Ramos (cell line): ENCODE data around the gene PTPRN2.

Experiments
- in situ Hi-C: fragments of 300-500 bp; cut with MboI; formaldehyde crosslinking; loops from one replicate; pipeline ENCODE4 v1.14.3; 2022; ENCODE audit warnings: low sequenced_read_pairs; ENCODE audit not compliant: unreplicated experiment

PTPRN2 gene

GRCh38 chr7:158024881-158025280 is 562.7 kb downstream of the PTPRN2 start:
- in situ Hi-C loops = no loop called here

DNA sequence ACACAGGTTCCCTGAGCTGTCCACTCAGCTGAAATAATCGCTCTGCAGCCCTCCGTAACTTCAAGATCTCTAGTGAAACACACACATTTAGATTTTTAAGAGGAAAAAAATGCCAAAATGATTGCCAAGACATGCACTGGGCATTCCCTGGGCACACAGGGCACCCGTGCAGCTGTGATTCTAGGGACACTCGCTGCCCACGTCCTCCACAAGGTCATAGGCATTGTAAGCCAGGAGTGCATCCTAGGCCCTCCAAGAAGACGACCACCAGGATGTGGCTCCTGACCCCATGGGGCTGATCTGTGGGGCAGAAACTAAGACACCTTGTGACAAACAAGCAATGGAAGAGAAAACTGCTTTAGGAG is 563.3 kb downstream of the PTPRN2 start:
- in situ Hi-C loops = no loop called here

DNA sequence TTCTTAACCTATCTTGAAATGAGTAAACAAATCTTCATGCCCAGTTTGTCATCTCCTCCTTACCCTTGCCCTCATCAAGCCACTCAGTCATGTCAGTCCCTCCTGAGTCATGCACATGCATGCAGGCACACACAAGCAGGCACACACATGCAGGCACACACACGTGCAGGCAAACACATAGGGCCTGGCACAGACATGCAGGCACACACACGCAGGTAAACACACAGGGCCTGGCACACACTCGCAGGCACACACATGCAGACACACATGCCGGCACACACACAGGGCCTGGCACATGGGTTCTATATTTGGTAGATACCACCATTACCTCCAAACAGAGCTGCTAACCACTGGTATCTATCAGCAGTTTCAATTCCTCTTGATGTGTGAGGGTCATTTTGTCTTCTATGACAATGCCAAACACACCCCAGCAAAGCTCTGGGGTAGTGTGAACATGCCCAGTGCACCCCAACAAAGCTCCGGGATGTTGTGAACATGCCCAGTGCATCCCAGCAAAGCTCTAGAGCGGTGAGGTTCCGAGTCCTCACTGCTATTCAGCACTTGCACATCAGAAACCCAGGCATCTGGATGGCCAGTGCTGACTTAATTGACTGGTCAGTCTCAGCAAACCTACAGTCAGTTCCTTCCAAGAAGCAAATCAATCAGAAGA is 563.8 kb downstream of the PTPRN2 start:
- in situ Hi-C loops = no loop called here

DNA sequence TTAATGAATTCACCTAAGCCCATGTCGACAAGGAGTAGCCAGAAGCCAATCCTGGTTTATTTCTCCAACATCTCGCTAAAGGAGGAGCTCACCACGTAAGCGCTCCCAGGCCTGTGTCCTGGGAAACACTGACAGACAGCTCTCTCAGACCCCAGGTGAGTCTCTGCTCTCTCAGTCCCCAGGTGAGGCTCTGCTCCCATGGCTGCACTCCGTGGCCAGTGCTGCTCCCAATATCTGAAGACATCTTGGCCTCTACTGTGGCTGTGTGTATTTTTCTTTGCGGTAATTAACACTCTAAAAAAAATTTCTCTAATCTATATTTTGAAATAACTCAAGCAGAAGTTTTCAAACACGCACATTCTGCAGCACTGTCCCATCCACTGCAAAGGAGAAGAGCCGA is 564.5 kb downstream of the PTPRN2 start:
- in situ Hi-C loops = no loop called here

- in situ Hi-C loops = no loop called here
Measured at GRCh38 chr7:158022601-158023000, 565.0 kb downstream of the PTPRN2 start.

DNA sequence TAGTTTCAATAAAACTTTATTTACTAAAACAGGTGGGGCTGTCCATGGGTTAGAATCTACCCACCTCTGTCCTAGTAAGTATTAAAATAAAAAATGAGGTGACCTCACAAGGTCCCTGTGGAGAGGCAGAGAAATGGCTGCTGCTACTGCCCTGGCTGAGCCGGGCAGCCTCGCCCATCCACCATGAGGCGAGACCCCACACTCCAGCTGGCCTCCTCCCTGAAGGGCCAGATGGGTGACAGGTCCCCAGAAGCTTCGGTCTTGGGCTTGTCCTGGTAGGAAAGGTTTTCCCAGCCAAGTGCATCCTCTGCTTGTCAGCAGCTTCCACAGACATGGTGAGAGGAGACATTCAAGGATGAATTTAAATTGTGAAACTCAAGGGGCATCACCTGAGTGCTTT is 565.8 kb downstream of the PTPRN2 start:
- in situ Hi-C loops = no loop called here

GRCh38 chr7:158020706-158021095 is 566.9 kb downstream of the PTPRN2 start:
- in situ Hi-C loops = no loop called here

DNA sequence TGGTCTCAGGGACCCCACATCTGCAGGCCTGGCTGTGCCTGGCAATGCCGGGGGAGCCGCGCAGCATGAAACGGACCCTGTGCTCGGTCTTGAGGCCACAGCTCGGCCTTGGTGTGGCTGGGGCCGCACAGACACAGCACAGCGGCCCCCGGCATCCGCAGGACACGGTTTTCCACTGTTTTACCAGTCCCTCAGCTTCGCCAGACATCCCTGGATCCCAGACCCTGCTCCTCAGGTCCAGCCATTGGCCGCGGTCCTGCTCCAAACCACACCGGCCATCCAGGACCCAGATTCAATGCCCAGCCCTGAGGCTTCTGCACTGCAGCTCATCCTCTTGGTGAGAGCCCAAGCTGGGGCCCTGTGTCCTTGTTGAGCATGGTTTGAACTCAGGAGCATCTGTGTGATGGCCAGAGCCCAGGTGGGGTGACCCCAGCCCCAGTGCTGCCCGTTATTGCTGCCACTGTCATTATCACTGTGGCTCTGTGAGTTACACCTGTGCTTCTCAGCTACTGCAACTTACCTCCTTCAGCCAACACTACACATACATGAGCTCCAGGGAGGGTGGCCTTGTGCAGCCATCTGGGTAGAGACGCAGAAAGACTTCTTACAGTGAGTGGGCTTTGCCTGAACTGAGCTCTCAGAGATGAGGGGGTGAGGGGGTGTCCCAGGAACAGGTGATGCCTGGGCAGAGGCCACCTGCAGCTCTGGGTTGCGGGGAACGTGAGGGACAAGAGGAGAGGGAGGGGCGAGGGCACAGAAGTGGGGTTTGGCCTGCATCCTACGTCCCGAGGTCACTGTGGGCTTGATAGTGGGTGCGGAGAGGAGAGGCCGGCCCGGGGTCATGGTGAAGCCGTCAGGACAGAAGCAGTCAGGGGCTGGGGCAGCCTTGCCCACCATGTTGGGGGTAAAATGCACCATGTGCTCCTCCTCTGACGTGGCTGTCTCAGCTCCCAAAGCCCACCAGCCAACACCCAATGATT is 567.6 kb downstream of the PTPRN2 start:
- in situ Hi-C loops = no loop called here

GRCh38 chr7:158018971-158019645 is 568.5 kb downstream of the PTPRN2 start:
- in situ Hi-C loops = no loop called here

- in situ Hi-C loops = no loop called here
Measured at GRCh38 chr7:158018098-158018762, 569.4 kb downstream of the PTPRN2 start.

DNA sequence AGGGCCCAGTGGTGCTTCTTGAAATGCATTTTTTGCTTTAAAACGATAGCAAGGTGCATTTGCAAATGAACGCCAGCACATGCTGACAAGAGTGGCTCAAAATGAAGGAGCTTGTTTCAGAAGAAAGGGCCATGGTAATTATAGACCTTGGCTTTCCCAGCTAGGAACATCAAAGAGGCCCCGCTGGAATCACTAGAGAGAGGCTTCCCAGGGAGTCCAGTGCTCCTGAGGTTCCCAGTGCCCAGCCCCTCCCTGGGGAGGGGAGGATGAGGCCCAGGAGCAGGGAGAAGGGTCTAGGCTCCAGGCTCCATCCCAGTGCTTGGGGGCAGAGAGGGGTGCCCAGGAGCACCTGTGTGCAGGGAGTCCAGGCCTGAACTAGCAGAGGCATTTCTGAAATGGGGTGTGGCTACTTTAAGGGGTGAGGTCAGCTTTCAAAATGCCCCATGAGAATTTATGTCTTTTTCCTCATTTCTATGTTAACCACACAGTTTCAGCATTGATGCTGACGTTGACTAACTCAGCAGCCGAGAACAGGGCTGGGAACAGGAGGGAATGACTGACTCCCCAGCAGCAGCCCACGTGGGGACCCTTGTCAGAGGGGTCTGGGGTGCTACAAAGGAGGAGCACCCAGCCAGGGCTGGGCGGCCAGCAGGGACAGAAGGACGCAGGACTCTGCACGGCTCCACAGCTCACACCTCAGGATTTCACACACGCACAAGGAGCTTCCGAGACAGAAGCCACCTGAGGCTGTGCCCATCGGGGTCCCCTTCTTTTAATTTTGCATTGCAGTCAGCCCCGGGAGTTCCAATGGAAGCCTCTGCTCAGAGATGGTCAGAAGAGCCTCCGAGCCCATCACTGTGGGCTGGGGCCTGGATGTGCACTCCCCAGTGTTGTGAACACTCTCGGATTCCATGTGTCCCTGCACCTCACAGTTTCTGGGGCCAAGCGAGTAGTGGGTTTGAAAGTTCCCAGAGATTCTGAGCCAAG is 570.2 kb downstream of the PTPRN2 start:
- in situ Hi-C loops = no loop called here

DNA sequence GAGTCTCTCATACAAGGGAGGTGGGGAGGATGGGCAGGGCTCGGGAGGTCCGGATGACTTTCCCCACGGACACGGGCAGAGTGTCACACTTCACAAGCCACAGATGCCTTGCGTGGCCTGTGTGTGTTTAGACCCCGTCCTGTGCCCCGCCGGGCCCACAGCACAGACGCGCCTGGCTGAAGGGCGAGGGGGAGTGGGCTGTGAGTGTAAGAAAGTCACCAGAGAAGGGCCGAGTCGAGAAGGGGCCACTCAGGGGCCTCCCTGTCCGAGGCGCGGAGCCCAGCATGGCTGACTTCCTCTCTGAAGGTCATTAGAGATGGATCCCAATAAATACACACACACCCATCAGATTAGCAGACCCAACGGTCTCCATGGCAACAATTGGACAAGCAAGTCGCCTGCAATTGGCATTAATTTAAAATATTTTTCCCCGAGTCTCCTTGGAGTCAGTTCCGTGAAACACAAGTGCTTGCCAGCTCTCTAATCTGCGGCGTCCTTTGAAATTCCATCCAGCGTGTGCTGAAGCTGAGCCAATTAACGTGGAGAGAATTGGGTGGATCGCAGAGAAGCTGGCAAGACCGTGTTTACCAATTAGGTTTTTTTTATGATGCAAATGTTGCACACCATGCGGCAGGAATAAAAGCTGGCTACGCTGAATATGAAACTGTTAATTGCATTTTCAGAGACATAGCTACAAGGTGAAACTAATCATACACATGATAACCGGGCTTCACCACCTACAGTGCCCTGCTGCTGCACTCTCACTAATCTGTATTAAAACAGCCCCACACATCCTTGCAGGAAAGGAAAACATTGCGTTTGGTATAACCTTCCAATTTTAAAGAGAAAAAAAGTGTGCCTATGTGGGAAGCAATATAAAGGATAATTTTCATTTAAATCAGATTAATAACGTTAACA is 571.2 kb downstream of the PTPRN2 start:
- in situ Hi-C loops = no loop called here

GRCh38 chr7:158015403-158016179 is 572.0 kb downstream of the PTPRN2 start:
- in situ Hi-C loops = no loop called here

DNA sequence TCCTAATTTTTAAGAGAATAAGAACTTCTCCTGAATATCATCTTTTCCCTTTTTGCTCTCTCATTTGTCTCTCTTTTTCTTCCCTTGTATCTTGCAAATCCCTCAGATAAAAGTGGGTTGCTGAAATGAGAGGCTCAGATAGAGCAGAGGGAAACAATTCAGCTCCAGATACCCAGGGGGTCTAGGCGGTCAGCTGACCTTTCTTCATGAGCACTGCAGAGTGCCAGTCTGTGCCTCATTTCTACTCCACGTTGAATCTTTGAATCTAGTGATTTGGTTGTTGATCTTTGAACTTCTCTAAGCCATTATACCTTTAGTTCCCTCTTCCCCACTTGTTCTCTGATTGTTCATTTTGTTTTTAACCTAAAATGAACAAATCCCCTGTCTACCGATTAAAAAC is 572.6 kb downstream of the PTPRN2 start:
- in situ Hi-C loops = no loop called here

DNA sequence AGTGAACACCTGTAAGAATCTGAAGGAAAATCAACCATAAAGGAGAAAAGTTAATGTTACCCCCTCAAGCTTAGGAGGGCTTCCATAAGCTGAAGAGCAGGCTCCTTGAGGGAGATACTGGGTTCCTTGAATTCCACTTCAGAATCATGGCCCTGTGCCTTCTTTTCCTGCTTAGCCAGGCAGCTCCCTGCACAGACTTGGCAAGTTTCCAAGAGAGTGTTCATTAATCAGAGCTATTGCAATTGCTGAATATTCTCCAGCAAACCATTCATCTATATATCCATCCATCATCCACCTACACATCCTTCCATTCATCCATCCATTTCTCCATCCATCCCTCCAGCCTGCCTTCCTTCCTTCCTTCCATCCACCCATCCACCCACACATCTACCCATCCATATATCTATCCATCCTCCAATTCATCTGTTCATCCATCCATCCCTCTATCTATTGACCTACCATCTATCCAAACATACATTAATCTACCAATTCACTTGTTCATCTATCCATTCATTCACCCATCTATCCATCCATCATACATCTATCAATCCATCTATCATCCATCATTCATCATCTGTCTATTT is 574.4 kb downstream of the PTPRN2 start:
- in situ Hi-C loops = no loop called here

- in situ Hi-C loops = no loop called here
Measured at GRCh38 chr7:158011941-158012340, 575.7 kb downstream of the PTPRN2 start.

DNA sequence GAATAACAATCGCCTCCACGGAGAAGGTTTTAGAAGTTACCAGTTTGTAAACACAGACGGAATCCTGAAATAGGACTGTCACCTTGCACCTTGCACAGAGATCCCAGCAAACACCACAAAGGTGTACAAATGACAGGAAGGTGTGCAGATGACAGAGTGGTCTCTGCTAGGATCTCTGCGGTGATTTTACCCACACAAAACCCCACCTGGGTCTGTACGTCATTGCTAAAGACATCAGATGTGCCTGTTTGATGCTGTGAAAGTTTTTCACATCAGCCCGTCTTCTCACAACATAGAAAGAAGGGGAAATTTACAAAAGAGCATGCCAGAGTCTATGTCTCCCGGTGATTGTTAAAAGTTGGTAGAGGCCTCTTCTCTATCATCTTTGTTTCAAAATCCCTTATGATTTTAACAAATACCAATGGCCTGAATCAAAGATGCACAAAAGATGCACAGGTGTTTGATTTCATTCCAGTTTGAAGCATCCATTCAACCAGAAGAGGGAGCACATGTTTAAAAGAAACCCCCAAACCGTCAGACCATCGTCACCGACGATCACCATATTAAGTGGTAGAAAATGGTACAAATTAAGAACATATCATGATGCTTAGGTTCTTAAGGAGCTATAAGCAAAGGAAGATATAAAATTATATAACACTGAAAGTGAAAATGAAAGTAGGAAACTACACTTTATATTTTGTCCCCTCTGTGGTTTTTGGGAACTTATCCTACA is 576.5 kb downstream of the PTPRN2 start:
- in situ Hi-C loops = no loop called here
